ENCODE data around the gene ATP13A1. TPM values are rescaled to one million over a fixed set of nuclear protein-coding genes. Genes with fewer than 3 reads are reported as not detected.
"Not testable (repeated sequence)": the region's sequence is repeated elsewhere in the genome, so short reads cannot be mapped to it uniquely, and the experiment has no call there.

ATP13A1 gene
- total RNA-seq, 4 donors from 2014 or later, result 17.4 to 130 (median 56.9) TPM

- TF ChIP-seq CTCF (IDR thresholded peaks at IDR 0.05), result no peak
- TF ChIP-seq POLR2A (IDR thresholded peaks at IDR 0.05), result no peak
- Histone ChIP-seq H3K27ac (no peak overlapping the region), H3K9me3 (no peaks in the 10 kb centered on the region), H3K27me3 (no peaks in the 10 kb centered on the region), H3K4me1 (no peaks in the 10 kb centered on the region), H3K36me3 (no peaks in the 10 kb centered on the region), H3K4me3 (no peak overlapping the region)
- DNase-seq, result no peak
- intact Hi-C loops (cut with DNase I; ENCODE audit: low total_unique reads), result no loop called here
Observed at GRCh38 chr19:19602136-19602712, 61.3 kb downstream of the ATP13A1 start.

- Histone ChIP-seq H3K27ac (no peak overlapping the region), H3K9me3 (no peaks in the 10 kb centered on the region), H3K36me3 (no peaks in the 10 kb centered on the region), H3K4me1 (no peaks in the 10 kb centered on the region), H3K4me3 (no peak overlapping the region), H3K27me3 (no peaks in the 10 kb centered on the region)
- DNase-seq, result no peak
- intact Hi-C loops (cut with DNase I; ENCODE audit: low total_unique reads), result no loop called here
- no peak for TF ChIP-seq POLR2A (IDR thresholded peaks at IDR 0.05)
- TF ChIP-seq CTCF (IDR thresholded peaks at IDR 0.05), result no peak
Observed at GRCh38 chr19:19600793-19601330, 62.6 kb downstream of the ATP13A1 start.

- H3K9me3 ChIP-seq; DNase-seq; H3K4me1 ChIP-seq; H3K27ac ChIP-seq; H3K4me3 ChIP-seq; intact Hi-C loops (cut with DNase I; ENCODE audit: low total_unique reads); H3K27me3 ChIP-seq; H3K36me3 ChIP-seq: not testable (repeated sequence)
Observed at GRCh38 chr19:19598728-19599451, 64.6 kb downstream of the ATP13A1 start.

GRCh38 chr19:19597809-19598306 is 65.6 kb downstream of the ATP13A1 start:
- intact Hi-C loops (cut with DNase I; ENCODE audit: low total_unique reads), result no loop called here
- Histone ChIP-seq H3K36me3 (no peaks in the 10 kb centered on the region), H3K27me3 (no peaks in the 10 kb centered on the region), H3K4me1 (no peaks in the 10 kb centered on the region), H3K27ac (no peak overlapping the region), H3K4me3 (no peak overlapping the region), H3K9me3 (no peaks in the 10 kb centered on the region)
- DNase-seq, result no peak
- no peak for TF ChIP-seq POLR2A (IDR thresholded peaks at IDR 0.05)
- no peak for TF ChIP-seq CTCF (IDR thresholded peaks at IDR 0.05)

Small RNAs within 50 kb of the gene (small RNA-seq; reads per million reads assigned to genes)
- not detected for gene AC011458.2

Other genes starting within 250 kb of the ATP13A1 start
- gene TSSK6, start 148.1 kb downstream of the ATP13A1 start, total RNA-seq, result 1 to 10 TPM in 2 of 4 donors, not detected in 2; 1.3 to 2.0 TPM
- 100 to 1,000 TPM in 1 of 4 donors, 10 to 100 TPM in 3; 28.6 to 204 (median 60.9) TPM for gene NDUFA13, start 147.5 kb downstream of the ATP13A1 start, total RNA-seq
- gene YJEFN3, start 134.8 kb downstream of the ATP13A1 start, total RNA-seq, result 1 to 10 TPM in 3 of 4 donors, not detected in 1; 1.5 to 6.8 (median 2.9) TPM
- 1 to 10 TPM in 1 of 4 donors, under 1 TPM in 1, not detected in 2; 0.15 to 1.2 TPM for gene CILP2, start 125.4 kb downstream of the ATP13A1 start, total RNA-seq
- 1 to 10 TPM in 3 of 4 donors, not detected in 1; 1.3 to 2.8 (median 1.6) TPM for gene PBX4, start 45.0 kb downstream of the ATP13A1 start, total RNA-seq
- gene LPAR2, start 35.5 kb downstream of the ATP13A1 start, total RNA-seq, result 1 to 10 TPM in 2 of 4 donors, under 1 TPM in 1, not detected in 1; 0.59 to 5.5 (median 3.8) TPM
- gene GMIP, start 20.0 kb downstream of the ATP13A1 start, total RNA-seq, result 10 to 100 TPM in 1 of 4 donors, 1 to 10 TPM in 3; 5.6 to 10.8 (median 8.2) TPM
- 10 to 100 TPM in 1 of 4 donors, 1 to 10 TPM in 3; 1.5 to 12.3 (median 9.9) TPM for gene ZNF101, start 5.2 kb upstream of the ATP13A1 start, total RNA-seq
- 10 to 100 TPM in 3 of 4 donors, 1 to 10 TPM in 1; 5.6 to 29.1 (median 20.4) TPM for gene ZNF14, start 69.4 kb upstream of the ATP13A1 start, total RNA-seq
- gene ZNF506, start 158.1 kb upstream of the ATP13A1 start, total RNA-seq, result 10 to 100 TPM; 18.7 to 90.3 (median 44.9) TPM
- gene ZNF253, start 202.2 kb upstream of the ATP13A1 start, total RNA-seq, result 10 to 100 TPM; 10.1 to 24.7 (median 19.0) TPM
- gene ZNF93, start 237.3 kb upstream of the ATP13A1 start, total RNA-seq, result 10 to 100 TPM in 1 of 4 donors, 1 to 10 TPM in 2, under 1 TPM in 1; 0.29 to 29.6 (median 8.6) TPM